Prostate gland (tissue), 2 donors: ENCODE data around the gene CCT4.
"Not testable (repeated sequence)": the region's sequence is repeated elsewhere in the genome, so short reads cannot be mapped to it uniquely, and the experiment has no call there.

Source experiments
- CTCF ChIP-seq, 4 experiments: fragments of 200-600 bp in 2 of 4; fragments of 450-650 bp in 2 of 4; sonication (generic) in 2 of 4; IDR thresholded peaks; 1 replicate in 3 of 4; 2 replicates in 1 of 4; pipeline ENCODE4 v1.5.1; 2016 to 2019; ENCODE audit warnings: antibody characterized with exemption in 4 of 4, mild to moderate bottlenecking in 2 of 4, moderate library complexity in 2 of 4
- POLR2A ChIP-seq: fragments of 450-650 bp; IDR thresholded peaks from one replicate; pipeline ENCODE4 v1.6.1; 2016; ENCODE audit warnings: antibody characterized with exemption, mild to moderate bottlenecking

DNA sequence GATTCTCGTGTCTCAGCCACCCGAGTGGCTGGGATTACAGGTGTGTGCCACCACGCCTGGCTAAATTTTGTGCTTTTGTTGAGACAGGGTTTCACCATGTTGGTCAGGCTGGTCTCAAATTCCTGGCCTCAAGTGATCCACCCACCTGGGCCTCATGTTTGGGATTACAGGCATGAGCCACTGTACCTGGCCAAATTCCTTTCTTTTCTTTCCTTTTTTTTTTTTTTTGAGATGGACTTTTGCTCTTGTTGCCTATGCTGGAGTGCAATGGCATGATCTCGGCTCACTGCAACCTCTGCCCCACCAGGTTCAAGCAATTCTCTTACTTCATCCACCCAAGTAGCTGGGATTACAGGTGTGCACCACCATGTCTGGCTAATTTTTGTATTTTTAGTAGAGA, 26.3 kb upstream of the CCT4 start:
- TF ChIP-seq CTCF (IDR thresholded peaks at IDR 0.05); POLR2A: not testable (repeated sequence)
